Measurements from ENCODE around the gene BEND5.
A peak's percentile ranks its signal among the peaks of the same experiment; 100 is the strongest.

Gene BEND5

GRCh38 chr1:48776393-48777218 is at the start of gene BEND5:
BEND5 (minus strand) TSS chr1:48776891; CDS start chr1:48776831, 60 bp downstream.
- peak; percentile 79 to 92 (median 87) for DNase-seq

- peak in 2 of 3 experiments; percentile 49 to 80 for DNase-seq
These were observed 46.5 kb upstream of the BEND5 start for GRCh38 chr1:48823168-48823567.

GRCh38 chr1:48820491-48820890 is 43.8 kb upstream of the BEND5 start:
- no peak for DNase-seq

GRCh38 chr1:48817505-48818114 is 40.9 kb upstream of the BEND5 start:
- peak; percentile 44 to 77 (median 55) for DNase-seq

- DNase-seq, result no peak
These were observed 34.0 kb upstream of the BEND5 start for GRCh38 chr1:48810740-48811139.

- no peak for DNase-seq
These were observed 31.8 kb upstream of the BEND5 start for GRCh38 chr1:48808496-48808895.

- no peak for DNase-seq
These were observed 31.0 kb upstream of the BEND5 start for GRCh38 chr1:48807554-48808260.

- no peak for DNase-seq
These were observed 26.8 kb upstream of the BEND5 start for GRCh38 chr1:48803474-48803873.

GRCh38 chr1:48794816-48795215 is 18.1 kb upstream of the BEND5 start:
- DNase-seq, result no peak

- DNase-seq, result no peak
These were observed 17.2 kb upstream of the BEND5 start for GRCh38 chr1:48793863-48794262.

GRCh38 chr1:48792961-48793360 is 16.3 kb upstream of the BEND5 start:
- DNase-seq, result peak in 1 of 3 experiments; percentile 49

- DNase-seq, result no peak
These were observed 13.7 kb upstream of the BEND5 start for GRCh38 chr1:48790397-48790796.

GRCh38 chr1:48789903-48790302 is 13.2 kb upstream of the BEND5 start:
- DNase-seq, result no peak

GRCh38 chr1:48785869-48786268 is 9.2 kb upstream of the BEND5 start:
- no peak for DNase-seq

- peak in 1 of 3 experiments; percentile 58 for DNase-seq
These were observed 7.6 kb upstream of the BEND5 start for GRCh38 chr1:48784301-48784700.

GRCh38 chr1:48777219-48777895 is 666 bp upstream of the BEND5 start:
- peak in 2 of 3 experiments; percentile 36 to 67 for DNase-seq

GRCh38 chr1:48775831-48776392 is 779 bp downstream of the BEND5 start:
- peak in 2 of 3 experiments; percentile 37 to 67 for DNase-seq

- no peak for DNase-seq
These were observed 3.6 kb downstream of the BEND5 start for GRCh38 chr1:48773133-48773532.

GRCh38 chr1:48772211-48772610 is 4.5 kb downstream of the BEND5 start:
- no peak for DNase-seq

- DNase-seq, result no peak
These were observed 5.1 kb downstream of the BEND5 start for GRCh38 chr1:48771561-48771960.

- no peak for DNase-seq
These were observed 8.6 kb downstream of the BEND5 start for GRCh38 chr1:48767975-48768510.

GRCh38 chr1:48765335-48765734 is 11.4 kb downstream of the BEND5 start:
- no peak for DNase-seq

All from NCI-H1417 (cell line).